ENCODE data around the gene PTPRN2. TPM values are rescaled to one million over a fixed set of nuclear protein-coding genes. Genes with fewer than 3 reads are reported as not detected.

PTPRN2 gene
- total RNA-seq, 5 donors from 2014 or later (not counting 1 experiment from before 2014, with no cell fraction given) = 0.60 to 1.7 (median 0.82) TPM

DNA sequence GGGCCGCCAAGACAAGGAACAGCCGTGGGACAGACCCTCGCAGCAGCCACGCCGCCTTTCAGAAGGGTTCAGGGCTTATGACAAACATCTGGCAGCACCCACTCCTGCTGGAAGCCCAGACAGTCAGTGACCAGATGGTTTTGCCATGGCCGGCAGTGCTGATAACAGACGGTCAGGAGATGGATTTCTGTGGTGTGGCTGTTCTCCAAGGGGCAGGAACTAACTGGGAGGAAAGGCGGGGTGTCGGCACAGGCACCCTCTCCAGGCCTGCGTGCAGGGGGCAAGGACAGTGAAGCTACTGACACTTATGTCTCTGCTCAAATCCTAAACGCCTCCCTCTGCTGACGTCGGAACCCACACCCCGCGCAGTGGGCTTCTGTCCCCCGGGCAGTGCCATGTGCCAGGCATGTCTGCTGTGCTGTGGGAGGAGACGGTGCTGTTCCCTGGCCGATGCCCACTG is 834.8 kb downstream of the PTPRN2 start:
- WGBS (ENCODE audit: insufficient coverage) = 82% methylated on average over 18 of the region's 18 CpGs
- H3K9me3 Mint-ChIP-seq = no peaks in the 10 kb centered on the region
- no peaks in the 10 kb centered on the region for H3K4me1 Mint-ChIP-seq
- Histone ChIP-seq H3K9me3 (no peaks in the 10 kb centered on the region), H3K4me3 (ENCODE audit: control insufficient read depth in 1 of 2, extremely low read depth in 1 of 2, low read length in 1 of 2) (no peak overlapping the region), H3K4me1 (ENCODE audit: control insufficient read depth in 1 of 2, extremely low read depth in 1 of 2, insufficient read depth in 2 of 2, low read length in 2 of 2) (no peaks in the 10 kb centered on the region), H3K36me3 (ENCODE audit: control insufficient read depth in 2 of 2, extremely low read depth in 1 of 2, insufficient read depth in 1 of 2, low read length in 1 of 2) (no peaks in the 10 kb centered on the region), H3K27ac (ENCODE audit: low read length) (no peak overlapping the region), H3K27me3 (replicated peaks in 1 of 2; ENCODE audit: control insufficient read depth in 2 of 2, extremely low read depth in 1 of 2, insufficient read depth in 2 of 2, low read length in 1 of 2) (no peaks in the 10 kb centered on the region)
- no peak for DNase-seq
- no peak overlapping the region for H3K4me3 Mint-ChIP-seq
- peaks cover 0 to 2% of the 10 kb centered on the region in 2 donors for H3K27me3 Mint-ChIP-seq
- H3K36me3 Mint-ChIP-seq = no peaks in the 10 kb centered on the region
- POLR2A ChIA-PET = no interaction called here
- no peak for ATAC-seq (replicated peaks in 1 of 4)
- H3K27ac Mint-ChIP-seq = no peak overlapping the region
- CTCF ChIA-PET = no interaction called here

GRCh38 chr7:157751951-157752673 is 835.5 kb downstream of the PTPRN2 start:
- ChIA-PET POLR2A (no interaction called here), CTCF (no interaction called here)
- Histone ChIP-seq H3K27me3 (replicated peaks in 1 of 2; ENCODE audit: control insufficient read depth in 2 of 2, extremely low read depth in 1 of 2, insufficient read depth in 2 of 2, low read length in 1 of 2) (no peaks in the 10 kb centered on the region), H3K4me1 (ENCODE audit: control insufficient read depth in 1 of 2, extremely low read depth in 1 of 2, insufficient read depth in 2 of 2, low read length in 2 of 2) (no peaks in the 10 kb centered on the region), H3K36me3 (ENCODE audit: control insufficient read depth in 2 of 2, extremely low read depth in 1 of 2, insufficient read depth in 1 of 2, low read length in 1 of 2) (no peaks in the 10 kb centered on the region), H3K9me3 (no peaks in the 10 kb centered on the region), H3K4me3 (ENCODE audit: control insufficient read depth in 1 of 2, extremely low read depth in 1 of 2, low read length in 1 of 2) (no peak overlapping the region), H3K27ac (ENCODE audit: low read length) (no peak overlapping the region)
- 84% methylated on average over 27 of the region's 27 CpGs for WGBS (ENCODE audit: insufficient coverage)
- Mint-ChIP-seq H3K4me3 (no peak overlapping the region), H3K27me3 (peaks cover 0 to 2% of the 10 kb centered on the region in 2 donors), H3K27ac (no peak overlapping the region), H3K9me3 (no peaks in the 10 kb centered on the region), H3K4me1 (no peaks in the 10 kb centered on the region), H3K36me3 (no peaks in the 10 kb centered on the region)
- no peak for ATAC-seq (replicated peaks in 1 of 4)
- DNase-seq = no peak

GRCh38 chr7:157751406-157751805 is 836.2 kb downstream of the PTPRN2 start:
- H3K27ac Mint-ChIP-seq = no peak overlapping the region
- ChIA-PET POLR2A (no interaction called here), CTCF (no interaction called here)

GRCh38 chr7:157750291-157750690 is 837.3 kb downstream of the PTPRN2 start:
- Histone ChIP-seq H3K9me3 (no peaks in the 10 kb centered on the region), H3K4me1 (ENCODE audit: control insufficient read depth in 1 of 2, extremely low read depth in 1 of 2, insufficient read depth in 2 of 2, low read length in 2 of 2) (no peaks in the 10 kb centered on the region), H3K27ac (ENCODE audit: low read length) (no peak overlapping the region), H3K4me3 (ENCODE audit: control insufficient read depth in 1 of 2, extremely low read depth in 1 of 2, low read length in 1 of 2) (no peak overlapping the region), H3K36me3 (ENCODE audit: control insufficient read depth in 2 of 2, extremely low read depth in 1 of 2, insufficient read depth in 1 of 2, low read length in 1 of 2) (no peaks in the 10 kb centered on the region), H3K27me3 (replicated peaks in 1 of 2; ENCODE audit: control insufficient read depth in 2 of 2, extremely low read depth in 1 of 2, insufficient read depth in 2 of 2, low read length in 1 of 2) (no peaks in the 10 kb centered on the region)
- WGBS (ENCODE audit: insufficient coverage) = 73% methylated on average over 6 of the region's 6 CpGs
- Mint-ChIP-seq H3K27me3 (no peaks in the 10 kb centered on the region), H3K4me1 (no peaks in the 10 kb centered on the region), H3K4me3 (no peak overlapping the region), H3K36me3 (no peaks in the 10 kb centered on the region), H3K27ac (no peak overlapping the region), H3K9me3 (no peaks in the 10 kb centered on the region)
- no peak for DNase-seq
- ChIA-PET POLR2A (no interaction called here), CTCF (no interaction called here)
- ATAC-seq (replicated peaks in 1 of 4) = no peak

More at GRCh38 chr7:157751406-157751805, 836.2 kb downstream of the PTPRN2 start:
- no peak for ATAC-seq (replicated peaks in 1 of 4)
- Histone ChIP-seq H3K27me3 (replicated peaks in 1 of 2; ENCODE audit: control insufficient read depth in 2 of 2, extremely low read depth in 1 of 2, insufficient read depth in 2 of 2, low read length in 1 of 2) (no peaks in the 10 kb centered on the region), H3K36me3 (ENCODE audit: control insufficient read depth in 2 of 2, extremely low read depth in 1 of 2, insufficient read depth in 1 of 2, low read length in 1 of 2) (no peaks in the 10 kb centered on the region), H3K27ac (ENCODE audit: low read length) (no peak overlapping the region), H3K4me1 (ENCODE audit: control insufficient read depth in 1 of 2, extremely low read depth in 1 of 2, insufficient read depth in 2 of 2, low read length in 2 of 2) (no peaks in the 10 kb centered on the region), H3K4me3 (ENCODE audit: control insufficient read depth in 1 of 2, extremely low read depth in 1 of 2, low read length in 1 of 2) (no peak overlapping the region), H3K9me3 (no peaks in the 10 kb centered on the region)
- H3K36me3 Mint-ChIP-seq = no peaks in the 10 kb centered on the region
- H3K27me3 Mint-ChIP-seq = peaks cover 0 to 2% of the 10 kb centered on the region in 2 donors
- H3K4me1 Mint-ChIP-seq = no peaks in the 10 kb centered on the region
- no peak overlapping the region for H3K4me3 Mint-ChIP-seq
- no peak for DNase-seq
- no peaks in the 10 kb centered on the region for H3K9me3 Mint-ChIP-seq
- 90% methylated on average over 2 of the region's 22 CpGs for WGBS (ENCODE audit: insufficient coverage)

- Histone ChIP-seq H3K4me3 (ENCODE audit: control insufficient read depth in 1 of 2, extremely low read depth in 1 of 2, low read length in 1 of 2) (no peak overlapping the region), H3K4me1 (ENCODE audit: control insufficient read depth in 1 of 2, extremely low read depth in 1 of 2, insufficient read depth in 2 of 2, low read length in 2 of 2) (no peaks in the 10 kb centered on the region), H3K27ac (ENCODE audit: low read length) (no peak overlapping the region), H3K9me3 (no peaks in the 10 kb centered on the region), H3K27me3 (replicated peaks in 1 of 2; ENCODE audit: control insufficient read depth in 2 of 2, extremely low read depth in 1 of 2, insufficient read depth in 2 of 2, low read length in 1 of 2) (peaks cover 0 to 7% of the 10 kb centered on the region in 2 experiments), H3K36me3 (ENCODE audit: control insufficient read depth in 2 of 2, extremely low read depth in 1 of 2, insufficient read depth in 1 of 2, low read length in 1 of 2) (no peaks in the 10 kb centered on the region)
- Mint-ChIP-seq H3K27me3 (peaks cover 0 to 15% of the 10 kb centered on the region in 2 donors), H3K36me3 (no peaks in the 10 kb centered on the region), H3K27ac (no peak overlapping the region), H3K4me3 (no peak overlapping the region), H3K4me1 (peaks cover 0 to 4% (median 0%) of the 10 kb centered on the region in 3 donors), H3K9me3 (no peaks in the 10 kb centered on the region)
- 87% methylated on average over 18 of the region's 25 CpGs for WGBS (ENCODE audit: insufficient coverage)
- ChIA-PET POLR2A (no interaction called here), CTCF (no interaction called here)
- no peak for ATAC-seq (replicated peaks in 1 of 4)
- DNase-seq = no peak
These were observed 841.6 kb downstream of the PTPRN2 start for GRCh38 chr7:157745721-157746709.

GRCh38 chr7:157744786-157745601 is 842.6 kb downstream of the PTPRN2 start:
- H3K27ac ChIP-seq (ENCODE audit: low read length) = no peak overlapping the region
- ChIA-PET CTCF (no interaction called here), POLR2A (no interaction called here)
- H3K9me3 ChIP-seq = no peaks in the 10 kb centered on the region
- peaks cover 0 to 4% (median 0%) of the 10 kb centered on the region in 3 donors for H3K4me1 Mint-ChIP-seq
- 76% methylated on average over 17 of the region's 24 CpGs for WGBS (ENCODE audit: insufficient coverage)
- DNase-seq (no peak), ATAC-seq (replicated peaks in 1 of 4) (no peak)
- no peaks in the 10 kb centered on the region for H3K36me3 ChIP-seq (ENCODE audit: control insufficient read depth in 2 of 2, extremely low read depth in 1 of 2, insufficient read depth in 1 of 2, low read length in 1 of 2)
- no peaks in the 10 kb centered on the region for H3K4me1 ChIP-seq (ENCODE audit: control insufficient read depth in 1 of 2, extremely low read depth in 1 of 2, insufficient read depth in 2 of 2, low read length in 2 of 2)
- H3K9me3 Mint-ChIP-seq = no peaks in the 10 kb centered on the region
- peaks cover 2 to 18% of the 10 kb centered on the region in 2 donors for H3K27me3 Mint-ChIP-seq
- no peaks in the 10 kb centered on the region for H3K36me3 Mint-ChIP-seq
- no peak overlapping the region for H3K4me3 Mint-ChIP-seq
- H3K27ac Mint-ChIP-seq = no peak overlapping the region
- H3K4me3 ChIP-seq (ENCODE audit: control insufficient read depth in 1 of 2, extremely low read depth in 1 of 2, low read length in 1 of 2) = no peak overlapping the region
- peaks cover 0 to 16% of the 10 kb centered on the region in 2 experiments for H3K27me3 ChIP-seq (replicated peaks in 1 of 2; ENCODE audit: control insufficient read depth in 2 of 2, extremely low read depth in 1 of 2, insufficient read depth in 2 of 2, low read length in 1 of 2)
